Measurements from ENCODE around the gene MYO18A.

The MYO18A gene

DNA sequence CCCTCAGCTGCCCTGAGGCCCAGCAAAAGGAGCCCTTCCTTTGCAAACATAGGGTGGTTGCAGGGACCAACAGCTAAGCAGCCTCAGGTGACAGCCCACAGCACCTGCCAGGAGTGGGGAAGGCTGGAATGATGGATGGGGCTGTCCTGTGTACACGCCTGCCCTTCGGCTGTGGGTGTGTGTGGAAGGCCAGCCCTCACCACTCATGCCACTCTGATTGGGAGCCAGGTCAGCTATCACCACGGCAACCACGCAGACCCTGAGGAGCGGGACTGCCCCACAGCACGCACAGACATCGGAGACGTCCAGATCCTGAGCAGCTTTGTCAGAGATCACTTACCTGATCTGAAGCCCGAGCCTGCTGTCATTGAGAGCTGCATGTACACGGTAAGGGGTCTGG lies 125.4 kb downstream of the MYO18A start:
- Histone ChIP-seq H3K4me3 (ENCODE audit: low read length) (no peak overlapping the region), H3K27me3 (ENCODE audit: low read depth, low read length) (peaks cover 3% of the 10 kb centered on the region; the same call in 1 of the 2 replicates), H3K27ac (ENCODE audit: low read length) (no peak overlapping the region), H2AFZ (ENCODE audit: low read depth, low read length) (no peak overlapping the region), H4K20me1 (ENCODE audit: insufficient read depth, low read length) (no peaks in the 10 kb centered on the region), H3K79me2 (ENCODE audit: low read length) (no peaks in the 10 kb centered on the region), H3K9ac (ENCODE audit: low read length) (no peak overlapping the region), H3K4me1 (ENCODE audit: low read length) (no peaks in the 10 kb centered on the region), H3K36me3 (replicated peaks; ENCODE audit: low read depth, low read length) (no peaks in the 10 kb centered on the region), H3K9me3 (ENCODE audit: insufficient read depth, low read length) (no peaks in the 10 kb centered on the region), H3K4me2 (ENCODE audit: low read length) (no peak overlapping the region)
- TF ChIP-seq, protein P1, sequence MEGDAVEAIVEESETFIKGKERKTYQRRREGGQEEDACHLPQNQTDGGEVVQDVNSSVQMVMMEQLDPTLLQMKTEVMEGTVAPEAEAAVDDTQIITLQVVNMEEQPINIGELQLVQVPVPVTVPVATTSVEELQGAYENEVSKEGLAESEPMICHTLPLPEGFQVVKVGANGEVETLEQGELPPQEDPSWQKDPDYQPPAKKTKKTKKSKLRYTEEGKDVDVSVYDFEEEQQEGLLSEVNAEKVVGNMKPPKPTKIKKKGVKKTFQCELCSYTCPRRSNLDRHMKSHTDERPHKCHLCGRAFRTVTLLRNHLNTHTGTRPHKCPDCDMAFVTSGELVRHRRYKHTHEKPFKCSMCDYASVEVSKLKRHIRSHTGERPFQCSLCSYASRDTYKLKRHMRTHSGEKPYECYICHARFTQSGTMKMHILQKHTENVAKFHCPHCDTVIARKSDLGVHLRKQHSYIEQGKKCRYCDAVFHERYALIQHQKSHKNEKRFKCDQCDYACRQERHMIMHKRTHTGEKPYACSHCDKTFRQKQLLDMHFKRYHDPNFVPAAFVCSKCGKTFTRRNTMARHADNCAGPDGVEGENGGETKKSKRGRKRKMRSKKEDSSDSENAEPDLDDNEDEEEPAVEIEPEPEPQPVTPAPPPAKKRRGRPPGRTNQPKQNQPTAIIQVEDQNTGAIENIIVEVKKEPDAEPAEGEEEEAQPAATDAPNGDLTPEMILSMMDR (IDR thresholded peaks at IDR 0.05; ENCODE audit: low read depth, low read length): no peak

DNA sequence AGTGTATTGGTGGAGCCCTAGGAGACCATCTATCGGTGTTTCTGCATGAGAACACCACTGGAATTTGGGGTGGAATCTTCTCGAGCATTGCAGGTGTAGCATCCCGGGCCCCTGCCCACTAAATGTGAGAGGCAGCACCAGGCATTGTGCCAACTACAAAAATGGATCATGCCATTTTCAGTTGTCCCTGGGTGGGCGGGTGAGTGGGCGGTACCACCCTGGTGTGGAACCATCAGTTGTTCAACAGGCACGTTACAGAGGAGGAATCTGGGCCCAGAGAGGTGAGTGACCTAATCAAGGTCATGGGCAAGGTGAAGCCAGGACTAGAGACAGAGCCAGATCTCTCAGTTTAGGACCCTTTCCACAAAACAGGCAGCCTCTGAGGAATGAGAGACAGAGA lies 128.5 kb downstream of the MYO18A start:
- Histone ChIP-seq H2AFZ (ENCODE audit: low read depth, low read length) (no peak overlapping the region), H3K4me1 (ENCODE audit: low read length) (peaks cover 8% of the 10 kb centered on the region; the same call in 1 of the 2 replicates), H3K79me2 (ENCODE audit: low read length) (no peaks in the 10 kb centered on the region), H3K36me3 (replicated peaks; ENCODE audit: low read depth, low read length) (no peaks in the 10 kb centered on the region), H4K20me1 (ENCODE audit: insufficient read depth, low read length) (no peaks in the 10 kb centered on the region), H3K9ac (ENCODE audit: low read length) (no peak overlapping the region), H3K4me2 (ENCODE audit: low read length) (no peak overlapping the region), H3K27me3 (ENCODE audit: low read depth, low read length) (peaks cover 10% of the 10 kb centered on the region; the same call in 1 of the 2 replicates), H3K9me3 (ENCODE audit: insufficient read depth, low read length) (no peaks in the 10 kb centered on the region), H3K4me3 (ENCODE audit: low read length) (no peak overlapping the region), H3K27ac (ENCODE audit: low read length) (no peak overlapping the region)
- no peak for TF ChIP-seq EZH2phosphoT487 (IDR thresholded peaks at IDR 0.05; ENCODE audit: low read depth)
- TF ChIP-seq, protein P1 (IDR thresholded peaks at IDR 0.05; ENCODE audit: low read depth, low read length): no peak

DNA sequence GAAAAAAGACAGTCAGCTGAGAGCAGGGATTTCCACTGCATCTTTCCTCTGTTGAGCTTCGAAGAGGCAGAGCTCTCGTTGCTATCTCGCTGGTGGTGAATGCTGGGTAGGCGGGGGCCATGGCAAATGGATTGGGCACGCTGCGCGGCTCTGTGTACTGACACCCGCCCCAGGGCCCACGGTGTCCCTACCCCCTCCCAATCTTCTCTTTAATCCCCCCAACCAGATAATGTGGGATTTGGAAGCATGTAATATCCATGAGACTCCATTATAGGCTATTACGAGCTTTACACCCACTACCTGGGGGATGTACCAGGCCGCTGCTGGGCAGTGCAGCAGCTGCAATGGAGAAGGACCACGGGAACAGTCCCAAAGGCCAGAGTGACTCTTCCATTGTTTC lies 129.0 kb downstream of the MYO18A start:
- no peak overlapping the region for H3K27ac ChIP-seq (ENCODE audit: low read length)
- H3K27me3 ChIP-seq (ENCODE audit: low read depth, low read length): peaks cover 10% of the 10 kb centered on the region; the same call in 1 of the 2 replicates

DNA sequence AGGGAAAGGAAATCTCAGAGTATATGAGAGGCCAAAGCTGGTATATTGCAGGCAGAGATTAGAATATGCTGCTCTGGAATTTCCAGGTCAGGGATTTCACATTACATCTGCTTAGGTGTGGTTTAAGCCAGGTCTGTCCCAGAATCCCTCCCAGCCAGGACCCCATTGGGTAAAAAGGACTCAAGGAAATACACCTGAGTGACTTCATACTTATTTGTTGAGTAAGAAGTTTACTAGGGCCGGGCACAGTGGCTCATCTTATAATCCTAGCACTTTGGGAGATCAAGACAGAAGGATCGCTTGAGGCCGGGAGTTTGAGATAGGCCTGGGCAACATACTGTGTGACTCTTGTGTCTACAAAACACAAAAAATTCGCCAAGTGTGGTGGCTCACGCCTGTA lies 130.0 kb downstream of the MYO18A start:
- TF ChIP-seq EZH2phosphoT487 (IDR thresholded peaks at IDR 0.05; ENCODE audit: low read depth): no peak
- TF ChIP-seq, protein P1 (IDR thresholded peaks at IDR 0.05; ENCODE audit: low read depth, low read length): no peak
- Histone ChIP-seq H3K4me2 (ENCODE audit: low read length) (no peak overlapping the region), H3K9me3 (ENCODE audit: insufficient read depth, low read length) (no peaks in the 10 kb centered on the region), H3K4me1 (ENCODE audit: low read length) (peaks cover 8% of the 10 kb centered on the region; the same call in 1 of the 2 replicates), H3K79me2 (ENCODE audit: low read length) (no peaks in the 10 kb centered on the region), H3K9ac (ENCODE audit: low read length) (no peak overlapping the region), H3K36me3 (replicated peaks; ENCODE audit: low read depth, low read length) (no peaks in the 10 kb centered on the region), H4K20me1 (ENCODE audit: insufficient read depth, low read length) (no peaks in the 10 kb centered on the region), H3K27me3 (ENCODE audit: low read depth, low read length) (peaks cover 10% of the 10 kb centered on the region; the same call in 1 of the 2 replicates), H3K27ac (ENCODE audit: low read length) (no peak overlapping the region), H3K4me3 (ENCODE audit: low read length) (no peak overlapping the region), H2AFZ (ENCODE audit: low read depth, low read length) (no peak overlapping the region)

More for the DNA sequence above, 129.0 kb downstream of the MYO18A start:
- TF ChIP-seq EZH2phosphoT487 (IDR thresholded peaks at IDR 0.05; ENCODE audit: low read depth): no peak
- TF ChIP-seq, protein P1 (IDR thresholded peaks at IDR 0.05; ENCODE audit: low read depth, low read length): no peak
- no peaks in the 10 kb centered on the region for H4K20me1 ChIP-seq (ENCODE audit: insufficient read depth, low read length)
- H3K4me2 ChIP-seq (ENCODE audit: low read length): no peak overlapping the region
- no peaks in the 10 kb centered on the region for H3K36me3 ChIP-seq (replicated peaks; ENCODE audit: low read depth, low read length)
- H3K9me3 ChIP-seq (ENCODE audit: insufficient read depth, low read length): no peaks in the 10 kb centered on the region
- H2AFZ ChIP-seq (ENCODE audit: low read depth, low read length): no peak overlapping the region
- peaks cover 8% of the 10 kb centered on the region; the same call in 1 of the 2 replicates for H3K4me1 ChIP-seq (ENCODE audit: low read length)
- no peak overlapping the region for H3K9ac ChIP-seq (ENCODE audit: low read length)
- no peak overlapping the region for H3K4me3 ChIP-seq (ENCODE audit: low read length)
- no peaks in the 10 kb centered on the region for H3K79me2 ChIP-seq (ENCODE audit: low read length)
